HEK293T (cell line): Measurements from ENCODE around the gene LRRC17.

ENCODE experiments used
- ARNT ChIP-seq: fragments of 450-650 bp; IDR thresholded peaks from 2 replicates; pipeline ENCODE4 v1.6.1; 2017; ENCODE audit warnings: mild to moderate bottlenecking
- CTBP1 ChIP-seq: fragments of 450-650 bp; IDR thresholded peaks from 2 replicates; pipeline ENCODE4 v1.6.1; 2016; ENCODE audit warnings: borderline replicate concordance
- ELF4 ChIP-seq: fragments of 450-650 bp; IDR thresholded peaks from 2 replicates; pipeline ENCODE4 v1.6.1; 2017; ENCODE audit warnings: antibody characterized with exemption
- FOXA1 ChIP-seq: fragments of 450-650 bp; IDR thresholded peaks from 2 replicates; pipeline ENCODE4 v1.6.1; 2016; ENCODE audit warnings: mild to moderate bottlenecking
- FOXK2 ChIP-seq: fragments of 450-650 bp; IDR thresholded peaks from 2 replicates; pipeline ENCODE4 v1.6.1; 2016; ENCODE audit warnings: mild to moderate bottlenecking
- HDGF ChIP-seq: fragments of 450-650 bp; IDR thresholded peaks from 2 replicates; pipeline ENCODE4 v1.6.1; 2017; ENCODE audit warnings: antibody characterized with exemption, borderline replicate concordance
- LEF1 ChIP-seq: fragments of 450-650 bp; IDR thresholded peaks from 2 replicates; pipeline ENCODE4 v1.6.1; 2017; ENCODE audit warnings: mild to moderate bottlenecking, borderline replicate concordance
- PKNOX1 ChIP-seq: fragments of 450-650 bp; IDR thresholded peaks from 2 replicates; pipeline ENCODE4 v1.6.1; 2016
- SP1 ChIP-seq: fragments of 450-650 bp; IDR thresholded peaks from 2 replicates; pipeline ENCODE4 v1.6.1; 2017
- SUZ12 ChIP-seq: fragments of 450-650 bp; IDR thresholded peaks from 2 replicates; pipeline ENCODE4 v1.6.1; 2016; ENCODE audit warnings: mild to moderate bottlenecking
- TARDBP ChIP-seq: fragments of 450-650 bp; IDR thresholded peaks from 2 replicates; pipeline ENCODE4 v1.6.1; 2016
- ZNF384 ChIP-seq: fragments of 450-650 bp; IDR thresholded peaks from 2 replicates; pipeline ENCODE4 v1.6.1; 2016

- TF ChIP-seq CTBP1 (no peak), ARNT (no peak), ELF4 (no peak), SP1 (no peak), FOXA1 (no peak), ZNF384 (no peak), FOXK2 (no peak), SUZ12 (no peak), LEF1 (no peak), PKNOX1 (no peak), TARDBP (no peak), HDGF (no peak)
Observed at GRCh38 chr7:102942868-102943267, 30.1 kb downstream of the LRRC17 start.
